CD4-positive, alpha-beta T cell treated with Interleukin-21 for 1 hour (primary cell): ENCODE data around the gene CPNE4.

Experiments
- DNase-seq: peaks from one replicate; pipeline ENCODE4 v3.0.0-alpha.2; 2020

Gene CPNE4

GRCh38 chr3:131568460-131568859 is 466.4 kb downstream of the CPNE4 start:
- no peak for DNase-seq

GRCh38 chr3:131564812-131565211 is 470.0 kb downstream of the CPNE4 start:
- DNase-seq, result no peak

- no peak for DNase-seq
Measured at GRCh38 chr3:131561511-131561910, 473.3 kb downstream of the CPNE4 start.

GRCh38 chr3:131560795-131561194 is 474.0 kb downstream of the CPNE4 start:
- no peak for DNase-seq

GRCh38 chr3:131555456-131555855 is 479.4 kb downstream of the CPNE4 start:
- no peak for DNase-seq

- DNase-seq, result no peak
Measured at GRCh38 chr3:131553495-131554247, 481.1 kb downstream of the CPNE4 start.

- no peak for DNase-seq
Measured at GRCh38 chr3:131551761-131552160, 483.1 kb downstream of the CPNE4 start.

- DNase-seq, result no peak
Measured at GRCh38 chr3:131550562-131551465, 484.0 kb downstream of the CPNE4 start.

- DNase-seq, result no peak
Measured at GRCh38 chr3:131549340-131549739, 485.5 kb downstream of the CPNE4 start.

GRCh38 chr3:131547585-131547984 is 487.2 kb downstream of the CPNE4 start:
- DNase-seq, result no peak

- no peak for DNase-seq
Measured at GRCh38 chr3:131546441-131546840, 488.4 kb downstream of the CPNE4 start.

- no peak for DNase-seq
Measured at GRCh38 chr3:131544557-131544956, 490.3 kb downstream of the CPNE4 start.

GRCh38 chr3:131543714-131544113 is 491.1 kb downstream of the CPNE4 start:
- no peak for DNase-seq

- DNase-seq, result no peak
Measured at GRCh38 chr3:131541288-131541687, 493.5 kb downstream of the CPNE4 start.

GRCh38 chr3:131540821-131541220 is 494.0 kb downstream of the CPNE4 start:
- no peak for DNase-seq

- no peak for DNase-seq
Measured at GRCh38 chr3:131540143-131540542, 494.7 kb downstream of the CPNE4 start.

- DNase-seq, result no peak
Measured at GRCh38 chr3:131538968-131539367, 495.8 kb downstream of the CPNE4 start.

GRCh38 chr3:131537531-131537930 is 497.3 kb downstream of the CPNE4 start:
- DNase-seq, result no peak

GRCh38 chr3:131535596-131535995 is 499.2 kb downstream of the CPNE4 start:
- DNase-seq, result no peak

- DNase-seq, result no peak
Measured at GRCh38 chr3:131535131-131535530, 499.7 kb downstream of the CPNE4 start.

- no peak for DNase-seq
Measured at GRCh38 chr3:131532645-131533044, 502.2 kb downstream of the CPNE4 start.

GRCh38 chr3:131530843-131531242 is 504.0 kb downstream of the CPNE4 start:
- DNase-seq, result no peak

GRCh38 chr3:131530388-131530787 is 504.4 kb downstream of the CPNE4 start:
- no peak for DNase-seq

- no peak for DNase-seq
Measured at GRCh38 chr3:131526801-131527347, 507.9 kb downstream of the CPNE4 start.
